Prostate gland (tissue), 2 donors: ENCODE data around the gene NOTO.
"Not testable (repeated sequence)": the region's sequence is repeated elsewhere in the genome, so short reads cannot be mapped to it uniquely, and the experiment has no call there.

Experiments used
- CTCF ChIP-seq, 4 experiments: fragments of 200-600 bp in 2 of 4; fragments of 450-650 bp in 2 of 4; sonication (generic) in 2 of 4; IDR thresholded peaks; 1 replicate in 3 of 4; 2 replicates in 1 of 4; pipeline ENCODE4 v1.5.1; 2016 to 2019; ENCODE audit warnings: antibody characterized with exemption in 4 of 4, mild to moderate bottlenecking in 2 of 4, moderate library complexity in 2 of 4
- POLR2A ChIP-seq: fragments of 450-650 bp; IDR thresholded peaks from one replicate; pipeline ENCODE4 v1.6.1; 2016; ENCODE audit warnings: antibody characterized with exemption, mild to moderate bottlenecking
- POLR2AphosphoS5 ChIP-seq: sonication (generic); formaldehyde crosslinking; IDR thresholded peaks from one replicate; pipeline ENCODE4 v1.6.1; 2017; ENCODE audit warnings: antibody characterized with exemption

GRCh38 chr2:73168348-73168747, 34.0 kb upstream of the NOTO start:
- TF ChIP-seq POLR2AphosphoS5; CTCF (IDR thresholded peaks at IDR 0.05); POLR2A: not testable (repeated sequence)
